Breast epithelium (tissue), 3 donors: ENCODE measurements around the gene IFNLR1.

ENCODE experiments used
- CTCF ChIP-seq, 3 donors: fragments of 450-650 bp; IDR thresholded peaks; one replicate each; pipeline ENCODE4 v1.5.1; 2016 to 2017; ENCODE audit warnings: antibody characterized with exemption in 3 of 3, mild to moderate bottlenecking in 3 of 3, moderate library complexity in 3 of 3
- POLR2AphosphoS5 ChIP-seq, 3 donors: sonication (generic); formaldehyde crosslinking; IDR thresholded peaks; one replicate each; pipeline ENCODE4 v1.6.1; 2017; ENCODE audit warnings: antibody characterized with exemption in 3 of 3

GRCh38 chr1:24108334-24109165 lies 78.5 kb downstream of the IFNLR1 start:
- TF ChIP-seq POLR2AphosphoS5 (IDR thresholded peaks at IDR 0.05) = no peak
- no peak for TF ChIP-seq CTCF (IDR thresholded peaks at IDR 0.05)
